NCI-H460 (cell line): ENCODE measurements around the gene DCAKD. TPM values are rescaled to one million over a fixed set of nuclear protein-coding genes. Genes with fewer than 3 reads are reported as not detected.

Source experiments
- DNase-seq: peaks from one replicate; pipeline ENCODE4 v3.0.0-alpha.2; 2016; ENCODE audit warnings: low read depth; ENCODE audit errors: extremely low read depth
- small RNA-seq, 2 experiments: library from RNA; depleted of rRNA; stranded (forward); fragments of <200 nt; gene quantifications; one replicate each; pipeline ENCODE3, GENCODE V24; 2014
- total RNA-seq: library from RNA; depleted of rRNA; stranded (reverse); fragments of >200 nt; shearing (Covaris generic); gene quantifications from 2 replicates; pipeline ENCODE4 v1.2.3, GENCODE V29; 2014; rRNA removed

Gene DCAKD
- total RNA-seq, 1 experiment from 2014 or later, result 24.0 TPM

DNA sequence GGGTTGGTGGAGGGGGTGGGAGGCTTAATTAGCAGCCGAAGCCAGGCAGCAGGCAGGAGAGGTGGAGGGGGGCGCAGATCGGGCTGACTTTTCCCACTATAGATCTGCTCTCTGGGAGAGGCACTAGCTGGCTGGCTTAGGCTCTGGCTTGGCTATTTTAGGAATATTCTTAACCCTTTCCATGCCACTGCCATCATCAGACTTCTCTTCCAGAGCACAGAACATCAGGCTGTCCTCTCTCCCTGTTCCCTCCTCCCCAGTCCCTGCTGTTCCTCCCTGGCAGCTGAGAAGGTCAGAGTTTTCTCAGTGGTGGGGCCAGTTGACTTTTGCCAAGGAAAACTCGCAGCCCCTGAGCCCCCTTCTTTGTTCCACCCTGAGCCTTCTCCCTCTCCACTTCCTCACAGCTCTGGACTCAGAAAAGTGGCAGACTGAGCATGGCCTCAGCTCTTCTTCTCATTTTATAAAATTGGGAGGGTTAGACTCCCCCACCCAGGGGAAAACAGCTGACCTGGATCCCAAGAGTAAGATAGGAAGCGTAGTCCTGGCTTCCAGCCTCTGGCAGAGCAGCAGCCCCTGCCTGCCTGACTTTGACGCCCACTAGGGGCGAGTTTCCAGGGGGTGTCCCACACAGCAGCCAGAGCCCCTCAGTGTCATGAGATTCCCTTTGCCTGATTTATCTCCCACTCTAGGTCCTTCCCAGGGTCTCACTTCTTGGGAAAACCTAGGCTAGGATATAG, 73.5 kb downstream of the DCAKD start:
- no peak for DNase-seq

DNA sequence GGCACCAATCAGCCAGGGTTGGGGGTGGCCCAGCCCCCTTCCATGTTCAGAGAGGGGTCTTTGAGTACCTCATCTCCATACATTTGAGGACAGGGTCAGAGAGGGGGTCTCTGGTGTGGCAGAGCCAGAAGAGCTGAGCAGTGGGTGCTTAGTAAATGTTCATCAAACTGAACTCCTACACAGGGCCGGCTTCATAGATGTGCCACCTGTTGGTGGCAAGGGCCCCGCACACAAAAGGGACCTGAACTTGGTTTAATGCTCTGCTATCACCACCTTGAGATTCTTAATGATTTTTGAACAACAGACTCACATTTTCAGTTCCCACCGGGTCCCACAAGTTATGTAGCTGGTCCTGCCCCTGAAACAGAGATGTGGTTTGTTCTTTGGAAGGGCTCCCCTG, 74.4 kb downstream of the DCAKD start:
- no peak for DNase-seq

DNA sequence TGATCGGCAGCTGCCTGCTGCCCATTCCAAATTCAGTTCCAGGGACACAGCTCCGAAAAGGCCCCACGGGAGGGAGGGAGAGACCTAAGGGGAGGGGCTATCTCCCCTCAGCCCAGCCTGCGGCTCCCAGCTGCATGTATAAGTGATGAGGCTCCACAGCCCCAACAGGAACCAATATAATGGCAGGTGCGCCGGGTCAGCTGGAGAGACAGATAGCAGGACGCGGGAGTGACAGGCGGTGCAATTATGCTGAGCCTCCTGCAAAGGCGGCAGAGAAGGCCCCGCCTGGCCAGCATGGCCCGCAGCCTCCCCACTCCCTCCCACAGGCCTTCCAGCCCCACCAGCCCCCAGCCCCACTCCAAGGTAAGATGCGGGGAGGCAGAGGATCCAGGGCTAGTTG, 75.2 kb downstream of the DCAKD start:
- no peak for DNase-seq

Small RNA genes within 50 kb of the gene (small RNA-seq; reads per million reads assigned to genes)
- gene AC015936.2 (0 reads per million in 2 experiments), gene RF00019 (0 reads per million in 2 experiments)

Other genes with a start within 250 kb of the DCAKD start
- gene GJC1, start 221.3 kb downstream of the DCAKD start, total RNA-seq, result 4.4 and 5.2 TPM in 2 replicates
- gene HIGD1B, start 203.7 kb downstream of the DCAKD start, total RNA-seq, result not detected in 2 replicates
- 112 and 137 TPM in 2 replicates for gene EFTUD2, start 152.2 kb downstream of the DCAKD start, total RNA-seq
- gene GFAP, start 136.1 kb downstream of the DCAKD start, total RNA-seq, result 0.09 and 0.32 TPM in 2 replicates
- gene KIF18B, start 103.9 kb downstream of the DCAKD start, total RNA-seq, result 11.0 and 12.7 TPM in 2 replicates
- gene C1QL1, start 83.3 kb downstream of the DCAKD start, total RNA-seq, result 0.72 and 0.84 TPM in 2 replicates
- 88.9 and 561 TPM in 2 replicates for gene NMT1, start 9.7 kb upstream of the DCAKD start, total RNA-seq
- gene PLCD3, start 80.9 kb upstream of the DCAKD start, total RNA-seq, result 92.9 and 99.6 TPM in 2 replicates
- gene ACBD4, start 84.1 kb upstream of the DCAKD start, total RNA-seq, result 12.0 and 12.3 TPM in 2 replicates
- 11.5 and 19.0 TPM in 2 replicates for gene HEXIM1, start 96.8 kb upstream of the DCAKD start, total RNA-seq
- 4.0 and 6.4 TPM in 2 replicates for gene HEXIM2, start 110.2 kb upstream of the DCAKD start, total RNA-seq
- 36.6 and 41.7 TPM in 2 replicates for gene FMNL1, start 170.3 kb upstream of the DCAKD start, total RNA-seq
- gene SPATA32, start 210.5 kb upstream of the DCAKD start, total RNA-seq, result not detected in 2 replicates